ENCODE measurements around the gene CABLES2. TPM values are rescaled to one million over a fixed set of nuclear protein-coding genes. Genes with fewer than 3 reads are reported as not detected.

The CABLES2 gene
- total and polyA plus RNA-seq, 3 donors from 2014 or later = 51.0 to 83.0 (median 58.6) TPM

DNA sequence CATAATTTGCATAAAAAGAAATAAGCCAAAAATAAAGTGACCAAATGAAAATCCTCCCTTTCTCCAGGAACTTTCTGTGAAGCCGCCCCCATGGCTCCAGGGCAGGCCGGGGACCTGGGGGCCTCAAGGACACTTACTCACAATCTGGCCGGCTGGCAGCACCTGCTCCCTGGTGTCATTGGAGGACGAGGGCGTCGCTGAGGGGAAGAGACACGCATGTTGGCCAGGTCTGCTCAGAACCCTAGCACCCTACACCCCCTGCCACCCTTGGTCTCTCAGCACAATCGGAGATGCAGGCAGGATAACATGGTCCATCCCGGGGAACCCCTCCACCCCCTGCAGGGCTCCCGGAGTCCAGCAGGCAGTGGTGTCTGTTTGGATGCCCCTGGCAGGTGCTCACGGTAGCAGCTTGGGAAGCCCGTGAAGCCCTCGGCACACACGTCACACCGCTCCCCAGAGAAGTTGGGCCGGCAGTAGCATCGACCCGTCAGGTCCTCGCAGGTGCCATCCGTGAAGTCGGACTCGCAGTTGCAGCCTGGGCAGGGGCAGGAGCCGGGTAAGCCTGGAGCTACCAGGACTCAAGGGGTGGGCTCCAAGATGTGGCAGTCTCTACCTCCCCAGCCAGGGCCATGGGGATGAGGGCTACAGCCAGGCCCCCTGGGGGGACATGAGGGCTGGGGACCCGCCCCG, 61.3 kb downstream of the CABLES2 start:
- Histone ChIP-seq H3K27me3 (no peaks in the 10 kb centered on the region), H3K27ac (no peak overlapping the region), H3K9me3 (no peaks in the 10 kb centered on the region), H3K4me1 (peaks cover 3% of the 10 kb centered on the region), H3K4me3 (no peak overlapping the region), H3K36me3 (ENCODE audit: low read depth, missing control alignments) (no peaks in the 10 kb centered on the region)
- no peak for TF ChIP-seq CTCF (IDR thresholded peaks at IDR 0.05)
- no peak for TF ChIP-seq POLR2A (IDR thresholded peaks at IDR 0.05)
- WGBS, 2 donors = 43 to 66% methylated on average over 8 to 25 of the region's 25 CpGs
- intact Hi-C loops (cut with DNase I; ENCODE audit: low total_unique reads) = no loop called here
- no peak for DNase-seq

DNA sequence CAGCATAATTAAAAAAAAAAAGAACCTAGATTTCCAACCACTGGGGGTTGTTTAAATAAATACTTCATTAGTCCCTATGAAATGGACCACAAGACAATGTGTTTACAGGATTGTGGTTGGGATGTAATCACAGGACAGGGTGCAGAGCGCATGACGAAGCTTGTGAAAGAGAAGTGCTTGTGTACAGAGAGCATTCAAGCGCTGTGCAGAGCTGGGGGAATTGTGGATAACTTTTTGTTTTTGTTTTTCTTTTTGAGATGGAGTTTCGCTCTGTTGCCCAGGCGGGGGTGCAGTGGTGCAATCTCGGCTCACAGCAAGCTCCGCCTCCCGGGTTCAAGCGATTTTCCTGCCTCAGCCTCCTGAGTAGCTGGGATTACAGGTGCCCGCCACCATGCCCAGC, 62.3 kb downstream of the CABLES2 start:
- H3K36me3 ChIP-seq (ENCODE audit: low read depth, missing control alignments) = no peaks in the 10 kb centered on the region
- peaks cover 5% of the 10 kb centered on the region for H3K4me1 ChIP-seq
- DNase-seq = no peak
- H3K4me3 ChIP-seq = no peak overlapping the region
- intact Hi-C loops (cut with DNase I; ENCODE audit: low total_unique reads) = no loop called here
- H3K27ac ChIP-seq = no peak overlapping the region
- TF ChIP-seq CTCF (IDR thresholded peaks at IDR 0.05) (no peak), POLR2A (IDR thresholded peaks at IDR 0.05) (no peak)
- H3K27me3 ChIP-seq = no peaks in the 10 kb centered on the region
- H3K9me3 ChIP-seq = no peaks in the 10 kb centered on the region
- WGBS, 2 donors = 89% methylated on average over 10 of the region's 10 CpGs

GRCh38 chr20:62344092-62344491, 63.0 kb downstream of the CABLES2 start:
- WGBS, 2 donors = 85 to 94% methylated on average over 5 of the region's 5 CpGs
- H3K36me3 ChIP-seq (ENCODE audit: low read depth, missing control alignments) = no peaks in the 10 kb centered on the region
- peaks cover 6% of the 10 kb centered on the region for H3K4me1 ChIP-seq
- no peak for DNase-seq
- no peak overlapping the region for H3K4me3 ChIP-seq
- intact Hi-C loops (cut with DNase I; ENCODE audit: low total_unique reads) = no loop called here
- no peak for TF ChIP-seq CTCF (IDR thresholded peaks at IDR 0.05)
- TF ChIP-seq POLR2A (IDR thresholded peaks at IDR 0.05) = no peak
- H3K27me3 ChIP-seq = no peaks in the 10 kb centered on the region
- no peak overlapping the region for H3K27ac ChIP-seq
- H3K9me3 ChIP-seq = no peaks in the 10 kb centered on the region

DNA sequence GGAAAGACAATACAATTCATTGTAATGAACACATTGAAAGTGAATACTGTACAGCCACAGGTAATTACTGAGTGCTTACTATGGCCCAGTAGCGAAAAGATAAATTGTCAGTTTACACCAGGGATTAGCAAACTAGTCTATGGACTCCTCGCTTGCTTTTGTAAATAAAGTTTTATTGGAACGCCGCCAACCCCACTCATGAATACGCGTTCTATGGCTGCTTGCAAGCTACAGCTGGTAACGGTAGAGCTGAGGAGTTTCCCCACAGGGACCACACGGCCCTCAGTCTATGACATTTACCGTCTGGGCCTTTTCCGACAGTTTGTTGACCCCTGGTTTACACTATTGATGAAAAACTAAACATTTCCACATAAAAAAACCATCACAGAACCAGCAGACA, 64.2 kb downstream of the CABLES2 start:
- Histone ChIP-seq H3K9me3 (no peaks in the 10 kb centered on the region), H3K36me3 (ENCODE audit: low read depth, missing control alignments) (no peaks in the 10 kb centered on the region), H3K4me3 (no peak overlapping the region), H3K27me3 (no peaks in the 10 kb centered on the region), H3K4me1 (peaks cover 6% of the 10 kb centered on the region), H3K27ac (no peak overlapping the region)
- TF ChIP-seq POLR2A (IDR thresholded peaks at IDR 0.05) (no peak), CTCF (IDR thresholded peaks at IDR 0.05) (no peak)
- DNase-seq = no peak
- WGBS, 2 donors = 89 to 96% methylated on average over 10 of the region's 10 CpGs
- intact Hi-C loops (cut with DNase I; ENCODE audit: low total_unique reads) = no loop called here

- H3K27ac ChIP-seq = no peak overlapping the region
- peak; percentile 57 for DNase-seq
These were observed 67.4 kb downstream of the CABLES2 start for GRCh38 chr20:62339647-62340062.

More at GRCh38 chr20:62339647-62340062, 67.4 kb downstream of the CABLES2 start:
- Histone ChIP-seq H3K9me3 (no peaks in the 10 kb centered on the region), H3K27me3 (no peaks in the 10 kb centered on the region), H3K36me3 (ENCODE audit: low read depth, missing control alignments) (no peaks in the 10 kb centered on the region), H3K4me1 (peaks cover 3% of the 10 kb centered on the region), H3K4me3 (no peak overlapping the region)
- TF ChIP-seq CTCF (IDR thresholded peaks at IDR 0.05) = no peak
- TF ChIP-seq POLR2A (IDR thresholded peaks at IDR 0.05) = no peak
- 62 to 75% methylated on average over 13 of the region's 14 CpGs for WGBS, 2 donors
- intact Hi-C loops (cut with DNase I; ENCODE audit: low total_unique reads) = no loop called here

All from testis (tissue), 3 donors.